SK-N-SH (cell line): ENCODE data around the gene IGF2BP3. TPM values are rescaled to one million over a fixed set of nuclear protein-coding genes. Genes with fewer than 3 reads are reported as not detected.

Source experiments
- CTCF ChIA-PET: fragments of 300-600, 350-600 bp; formaldehyde crosslinking; extraction: SDS; loops from one replicate; lab custom pipeline; 2021; lab: Yijun Ruan, JAX
- POLR2A ChIA-PET: fragments of 350-600 bp; sonication (Branson Sonifier 250); formaldehyde crosslinking; extraction: SDS; loops from one replicate; lab custom pipeline; 2020; ENCODE audit warnings: antibody characterized with exemption, inconsistent platforms; lab: Yijun Ruan, JAX
- DNase-seq: peaks from one replicate; pipeline ENCODE4 v3.0.0; 2012
- H2AFZ ChIP-seq: fragments of 200-600 bp; sonication (generic); 2 replicates; pipeline ENCODE4 v1.8.1; 2016; ENCODE audit warnings: antibody characterized with exemption, mild to moderate bottlenecking, low read depth
- H3F3A ChIP-seq: fragments of 200-600 bp; sonication (generic); replicated peaks from 2 replicates; pipeline ENCODE3; 2016; ENCODE audit warnings: antibody characterized with exemption, mild to moderate bottlenecking; ENCODE audit not compliant: insufficient read depth
- H3K27ac ChIP-seq, 2 experiments: fragments of 200-500 bp in 1 of 2; fragments of 200-600 bp in 1 of 2; sonication (Bioruptor generic) in 1 of 2; sonication (generic), shearing (Covaris generic) in 1 of 2; 2 replicates each; pipeline versions ENCODE4 v1.5.1 to v1.6.1; 2014 to 2016; ENCODE audit warnings: low read depth in 2 of 2, inconsistent platforms in 1 of 2, low read length in 1 of 2, mild to moderate bottlenecking in 1 of 2, mixed read lengths in 1 of 2
- H3K27me3 ChIP-seq: fragments of 200-600 bp; sonication (generic), shearing (Covaris generic); 2 replicates; pipeline ENCODE4 v1.6.1; 2016; ENCODE audit warnings: mixed run types; ENCODE audit not compliant: insufficient read depth
- H3K36me3 ChIP-seq, 2 experiments: fragments of 200-500 bp in 1 of 2; fragments of 200-600 bp in 1 of 2; sonication (Bioruptor generic) in 1 of 2; sonication (generic) in 1 of 2; replicated peaks in 1 of 2; 2 replicates each; pipeline versions ENCODE3 to v1.5.1; 2014 to 2016; ENCODE audit warnings: low read length in 1 of 2, mild to moderate bottlenecking in 1 of 2; ENCODE audit not compliant: insufficient read depth in 2 of 2, control insufficient read depth in 1 of 2
- H3K4me1 ChIP-seq, 2 experiments: fragments of 200-500 bp in 1 of 2; fragments of 200-600 bp in 1 of 2; sonication (Bioruptor generic) in 1 of 2; sonication (generic), shearing (Covaris generic) in 1 of 2; 2 replicates each; pipeline versions ENCODE4 v1.5.1 to v1.6.1; 2014 to 2016; ENCODE audit warnings: low read depth in 1 of 2, low read length in 1 of 2, mixed run types in 1 of 2; ENCODE audit not compliant: insufficient read depth in 2 of 2, control insufficient read depth in 1 of 2
- H3K4me2 ChIP-seq: fragments of 200-600 bp; sonication (generic), shearing (Covaris generic); 2 replicates; pipeline ENCODE4 v1.6.1; 2017; ENCODE audit warnings: mixed run types
- H3K4me3 ChIP-seq, 2 experiments: fragments of 200-500 bp in 1 of 2; fragments of 200-600 bp in 1 of 2; sonication (Bioruptor generic) in 1 of 2; sonication (generic), shearing (Covaris generic) in 1 of 2; 2 replicates each; pipeline versions ENCODE4 v1.5.1 to v1.8.1; 2014 to 2016; ENCODE audit warnings: low read depth in 2 of 2, inconsistent platforms in 1 of 2, low read length in 1 of 2, mild to moderate bottlenecking in 1 of 2, mixed read lengths in 1 of 2, moderate library complexity in 1 of 2
- H3K79me2 ChIP-seq: fragments of 200-600 bp; sonication (generic); 2 replicates; pipeline ENCODE4 v1.8.1; 2017; ENCODE audit warnings: mild to moderate bottlenecking; ENCODE audit not compliant: insufficient read depth
- H3K9ac ChIP-seq: fragments of 200-600 bp; sonication (generic); 2 replicates; pipeline ENCODE4 v1.6.1; 2017; ENCODE audit warnings: mixed run types
- H3K9me2 ChIP-seq: fragments of 200-600 bp; sonication (generic); 2 replicates; pipeline ENCODE4 v1.6.1; 2017; ENCODE audit warnings: mixed run types
- H3K9me3 ChIP-seq: fragments of 200-600 bp; sonication (generic); 2 replicates; pipeline ENCODE4 v1.6.1; 2017; ENCODE audit warnings: mixed run types, mild to moderate bottlenecking, moderate library complexity
- H4K20me1 ChIP-seq: fragments of 200-600 bp; sonication (generic); 2 replicates; pipeline ENCODE4 v1.6.1; 2017; ENCODE audit warnings: mild to moderate bottlenecking, mixed run types; ENCODE audit not compliant: insufficient read depth
- ELF1 ChIP-seq: IDR thresholded peaks from 2 replicates; pipeline ENCODE4 v1.4.0; 2012
- FOXJ3 ChIP-seq: sonication (generic); formaldehyde crosslinking; IDR thresholded peaks from 2 replicates; pipeline ENCODE4 v1.5.1; 2020; ENCODE audit warnings: mild to moderate bottlenecking, missing genetic modification reagents
- FOXM1 ChIP-seq: IDR thresholded peaks from 2 replicates; pipeline ENCODE4 v1.4.0; 2012; ENCODE audit warnings: low read depth, mild to moderate bottlenecking
- GABPA ChIP-seq: IDR thresholded peaks from 2 replicates; pipeline ENCODE4 v1.4.0; 2012; ENCODE audit warnings: low read depth, mild to moderate bottlenecking
- GATA2 ChIP-seq: sonication (generic); formaldehyde crosslinking; IDR thresholded peaks from 2 replicates; pipeline ENCODE4 v1.5.0; 2020; ENCODE audit warnings: mild to moderate bottlenecking, missing genetic modification reagents
- JUND ChIP-seq: IDR thresholded peaks from 2 replicates; pipeline ENCODE4 v1.4.0; 2012
- MEF2A ChIP-seq: IDR thresholded peaks from 2 replicates; pipeline ENCODE4 v1.4.0; 2012; ENCODE audit warnings: low read depth, borderline replicate concordance
- NRF1 ChIP-seq: IDR thresholded peaks from 2 replicates; pipeline ENCODE4 v1.6.1; 2012; ENCODE audit warnings: low read depth, mild to moderate bottlenecking, low read length
- POLR2AphosphoS5 ChIP-seq: IDR thresholded peaks from 2 replicates; pipeline ENCODE4 v1.6.1; 2012; ENCODE audit warnings: low read depth, low read length
- RAD21 ChIP-seq: IDR thresholded peaks from 2 replicates; pipeline ENCODE4 v1.6.1; 2012; ENCODE audit warnings: mild to moderate bottlenecking, low read length
- SIN3A ChIP-seq: IDR thresholded peaks from 2 replicates; pipeline ENCODE4 v1.6.1; 2012; ENCODE audit warnings: low read depth, mild to moderate bottlenecking, low read length, moderate library complexity, borderline replicate concordance
- TCF12 ChIP-seq: IDR thresholded peaks from 2 replicates; pipeline ENCODE4 v1.4.0; 2012
- TEAD4 ChIP-seq: IDR thresholded peaks from 2 replicates; pipeline ENCODE4 v1.4.0; 2012; ENCODE audit warnings: mild to moderate bottlenecking, borderline replicate concordance; ENCODE audit not compliant: insufficient read depth
- USF2 ChIP-seq: fragments of 150-350 bp; IDR thresholded peaks from 2 replicates; pipeline ENCODE4 v1.6.1; 2017; ENCODE audit warnings: antibody characterized with exemption, low read length, low read depth, borderline replicate concordance
- WGBS: methylation state at CpG from one replicate; pipeline ENCODE4 v1.1.6; 2017; ENCODE audit warnings: low lambda C conversion rate; 5-methylcytosine and 5-hydroxymethylcytosine counted together
- polyA plus RNA-seq, 3 experiments: library from polyadenylated mRNA; depleted of rRNA; stranded (reverse); fragments of >200 nt; gene quantifications; 2 replicates each; pipeline ENCODE4 v1.2.3, GENCODE V29; 2012
- TF ChIP-seq, protein P1 (sequence below): fragments of 150-350 bp; IDR thresholded peaks from 2 replicates; pipeline ENCODE4 v1.6.1; 2016; ENCODE audit warnings: mild to moderate bottlenecking, low read depth, low read length
- TF ChIP-seq, protein P2 (sequence below): fragments of 200-600 bp; sonication (generic); IDR thresholded peaks from 2 replicates; pipeline ENCODE4 v1.6.1; 2017; ENCODE audit warnings: antibody characterized with exemption, mild to moderate bottlenecking, moderate library complexity
- TF ChIP-seq, protein P3 (sequence below): IDR thresholded peaks from 2 replicates; pipeline ENCODE4 v1.4.0; 2012; ENCODE audit warnings: low read depth, borderline replicate concordance
- TF ChIP-seq, protein P4 (sequence below): IDR thresholded peaks from 2 replicates; pipeline ENCODE4 v1.6.1; 2012; ENCODE audit warnings: mild to moderate bottlenecking, low read depth, low read length, moderate library complexity
- TF ChIP-seq, protein P5 (sequence below): IDR thresholded peaks from 2 replicates; pipeline ENCODE4; 2012

The IGF2BP3 gene
- polyA plus RNA-seq, 1 of the 3 experiments (the other 2 are of a cell fraction), result 34.4 TPM

DNA sequence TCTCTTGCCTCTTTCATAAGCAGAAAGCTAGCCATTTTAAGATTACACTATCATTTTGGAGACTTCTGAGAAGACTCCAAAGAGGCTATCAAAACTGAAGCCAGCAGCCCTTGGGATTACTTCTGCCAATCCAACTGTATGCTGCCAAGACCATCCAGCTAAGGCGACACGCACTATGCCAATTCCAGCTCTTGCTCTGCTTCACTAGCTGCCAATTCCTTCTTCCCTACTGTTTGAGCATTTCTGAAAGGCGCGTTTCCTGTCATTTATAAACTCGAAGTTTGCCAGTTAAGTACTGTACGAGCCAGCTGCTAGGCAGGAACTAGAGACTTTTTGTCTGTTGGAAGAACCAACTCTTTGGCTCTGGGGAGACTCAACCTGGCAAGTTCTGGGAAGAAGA is 134.7 kb downstream of the IGF2BP3 start:
- peaks cover 37% of the 10 kb centered on the region for H3K79me2 ChIP-seq
- TF ChIP-seq, protein P1, sequence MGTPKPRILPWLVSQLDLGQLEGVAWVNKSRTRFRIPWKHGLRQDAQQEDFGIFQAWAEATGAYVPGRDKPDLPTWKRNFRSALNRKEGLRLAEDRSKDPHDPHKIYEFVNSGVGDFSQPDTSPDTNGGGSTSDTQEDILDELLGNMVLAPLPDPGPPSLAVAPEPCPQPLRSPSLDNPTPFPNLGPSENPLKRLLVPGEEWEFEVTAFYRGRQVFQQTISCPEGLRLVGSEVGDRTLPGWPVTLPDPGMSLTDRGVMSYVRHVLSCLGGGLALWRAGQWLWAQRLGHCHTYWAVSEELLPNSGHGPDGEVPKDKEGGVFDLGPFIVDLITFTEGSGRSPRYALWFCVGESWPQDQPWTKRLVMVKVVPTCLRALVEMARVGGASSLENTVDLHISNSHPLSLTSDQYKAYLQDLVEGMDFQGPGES, result no peak
- no peak for TF ChIP-seq TCF12
- no peak for TF ChIP-seq JUND
- no peak for TF ChIP-seq POLR2AphosphoS5
- TF ChIP-seq ELF1, result no peak
- TF ChIP-seq SIN3A, result no peak
- TF ChIP-seq, protein P2, sequence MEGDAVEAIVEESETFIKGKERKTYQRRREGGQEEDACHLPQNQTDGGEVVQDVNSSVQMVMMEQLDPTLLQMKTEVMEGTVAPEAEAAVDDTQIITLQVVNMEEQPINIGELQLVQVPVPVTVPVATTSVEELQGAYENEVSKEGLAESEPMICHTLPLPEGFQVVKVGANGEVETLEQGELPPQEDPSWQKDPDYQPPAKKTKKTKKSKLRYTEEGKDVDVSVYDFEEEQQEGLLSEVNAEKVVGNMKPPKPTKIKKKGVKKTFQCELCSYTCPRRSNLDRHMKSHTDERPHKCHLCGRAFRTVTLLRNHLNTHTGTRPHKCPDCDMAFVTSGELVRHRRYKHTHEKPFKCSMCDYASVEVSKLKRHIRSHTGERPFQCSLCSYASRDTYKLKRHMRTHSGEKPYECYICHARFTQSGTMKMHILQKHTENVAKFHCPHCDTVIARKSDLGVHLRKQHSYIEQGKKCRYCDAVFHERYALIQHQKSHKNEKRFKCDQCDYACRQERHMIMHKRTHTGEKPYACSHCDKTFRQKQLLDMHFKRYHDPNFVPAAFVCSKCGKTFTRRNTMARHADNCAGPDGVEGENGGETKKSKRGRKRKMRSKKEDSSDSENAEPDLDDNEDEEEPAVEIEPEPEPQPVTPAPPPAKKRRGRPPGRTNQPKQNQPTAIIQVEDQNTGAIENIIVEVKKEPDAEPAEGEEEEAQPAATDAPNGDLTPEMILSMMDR, result no peak
- no peak for TF ChIP-seq GABPA
- TF ChIP-seq, protein P3, sequence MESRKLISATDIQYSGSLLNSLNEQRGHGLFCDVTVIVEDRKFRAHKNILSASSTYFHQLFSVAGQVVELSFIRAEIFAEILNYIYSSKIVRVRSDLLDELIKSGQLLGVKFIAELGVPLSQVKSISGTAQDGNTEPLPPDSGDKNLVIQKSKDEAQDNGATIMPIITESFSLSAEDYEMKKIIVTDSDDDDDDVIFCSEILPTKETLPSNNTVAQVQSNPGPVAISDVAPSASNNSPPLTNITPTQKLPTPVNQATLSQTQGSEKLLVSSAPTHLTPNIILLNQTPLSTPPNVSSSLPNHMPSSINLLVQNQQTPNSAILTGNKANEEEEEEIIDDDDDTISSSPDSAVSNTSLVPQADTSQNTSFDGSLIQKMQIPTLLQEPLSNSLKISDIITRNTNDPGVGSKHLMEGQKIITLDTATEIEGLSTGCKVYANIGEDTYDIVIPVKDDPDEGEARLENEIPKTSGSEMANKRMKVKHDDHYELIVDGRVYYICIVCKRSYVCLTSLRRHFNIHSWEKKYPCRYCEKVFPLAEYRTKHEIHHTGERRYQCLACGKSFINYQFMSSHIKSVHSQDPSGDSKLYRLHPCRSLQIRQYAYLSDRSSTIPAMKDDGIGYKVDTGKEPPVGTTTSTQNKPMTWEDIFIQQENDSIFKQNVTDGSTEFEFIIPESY, result no peak
- TF ChIP-seq FOXM1, result no peak
- no peak for TF ChIP-seq RAD21
- TF ChIP-seq MEF2A, result no peak
- TF ChIP-seq, protein P4, sequence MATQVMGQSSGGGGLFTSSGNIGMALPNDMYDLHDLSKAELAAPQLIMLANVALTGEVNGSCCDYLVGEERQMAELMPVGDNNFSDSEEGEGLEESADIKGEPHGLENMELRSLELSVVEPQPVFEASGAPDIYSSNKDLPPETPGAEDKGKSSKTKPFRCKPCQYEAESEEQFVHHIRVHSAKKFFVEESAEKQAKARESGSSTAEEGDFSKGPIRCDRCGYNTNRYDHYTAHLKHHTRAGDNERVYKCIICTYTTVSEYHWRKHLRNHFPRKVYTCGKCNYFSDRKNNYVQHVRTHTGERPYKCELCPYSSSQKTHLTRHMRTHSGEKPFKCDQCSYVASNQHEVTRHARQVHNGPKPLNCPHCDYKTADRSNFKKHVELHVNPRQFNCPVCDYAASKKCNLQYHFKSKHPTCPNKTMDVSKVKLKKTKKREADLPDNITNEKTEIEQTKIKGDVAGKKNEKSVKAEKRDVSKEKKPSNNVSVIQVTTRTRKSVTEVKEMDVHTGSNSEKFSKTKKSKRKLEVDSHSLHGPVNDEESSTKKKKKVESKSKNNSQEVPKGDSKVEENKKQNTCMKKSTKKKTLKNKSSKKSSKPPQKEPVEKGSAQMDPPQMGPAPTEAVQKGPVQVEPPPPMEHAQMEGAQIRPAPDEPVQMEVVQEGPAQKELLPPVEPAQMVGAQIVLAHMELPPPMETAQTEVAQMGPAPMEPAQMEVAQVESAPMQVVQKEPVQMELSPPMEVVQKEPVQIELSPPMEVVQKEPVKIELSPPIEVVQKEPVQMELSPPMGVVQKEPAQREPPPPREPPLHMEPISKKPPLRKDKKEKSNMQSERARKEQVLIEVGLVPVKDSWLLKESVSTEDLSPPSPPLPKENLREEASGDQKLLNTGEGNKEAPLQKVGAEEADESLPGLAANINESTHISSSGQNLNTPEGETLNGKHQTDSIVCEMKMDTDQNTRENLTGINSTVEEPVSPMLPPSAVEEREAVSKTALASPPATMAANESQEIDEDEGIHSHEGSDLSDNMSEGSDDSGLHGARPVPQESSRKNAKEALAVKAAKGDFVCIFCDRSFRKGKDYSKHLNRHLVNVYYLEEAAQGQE, result no peak
- no peak for TF ChIP-seq NRF1
- no peak for TF ChIP-seq USF2
- TF ChIP-seq, protein P5, sequence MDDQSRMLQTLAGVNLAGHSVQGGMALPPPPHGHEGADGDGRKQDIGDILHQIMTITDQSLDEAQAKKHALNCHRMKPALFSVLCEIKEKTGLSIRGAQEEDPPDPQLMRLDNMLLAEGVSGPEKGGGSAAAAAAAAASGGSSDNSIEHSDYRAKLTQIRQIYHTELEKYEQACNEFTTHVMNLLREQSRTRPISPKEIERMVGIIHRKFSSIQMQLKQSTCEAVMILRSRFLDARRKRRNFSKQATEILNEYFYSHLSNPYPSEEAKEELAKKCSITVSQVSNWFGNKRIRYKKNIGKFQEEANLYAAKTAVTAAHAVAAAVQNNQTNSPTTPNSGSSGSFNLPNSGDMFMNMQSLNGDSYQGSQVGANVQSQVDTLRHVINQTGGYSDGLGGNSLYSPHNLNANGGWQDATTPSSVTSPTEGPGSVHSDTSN, result no peak
- no peak for TF ChIP-seq TEAD4
- no peak for TF ChIP-seq GATA2
- TF ChIP-seq FOXJ3 (CRISPR knock-in tag), result no peak
- peaks cover 64% of the 10 kb centered on the region for H3F3A ChIP-seq
- ChIA-PET POLR2A (no interaction called here), CTCF (interaction anchor here (0.6 to 1.5 kb wide), 5 partner anchors 11 to 150 kb away, joined by 3 to 4 read pairs (median 3); no protein-coding TSS in a partner anchor)
- H3K36me3 ChIP-seq, result peaks cover 51 to 67% of the 10 kb centered on the region in 2 experiments
- peak overlapping the region in 1 of 2 experiments; percentile 99; a peak in 2 of 4 replicates for H3K27ac ChIP-seq
- no peaks in the 10 kb centered on the region for H3K27me3 ChIP-seq
- peaks cover 10% of the 10 kb centered on the region; the same call in 1 of the 2 replicates for H3K9me3 ChIP-seq
- peak overlapping the region; percentile 65 for H3K4me2 ChIP-seq
- H3K4me3 ChIP-seq, result no peak overlapping the region
- WGBS, result 90% methylated on average over 6 of the region's 6 CpGs
- peaks cover 5% of the 10 kb centered on the region; the same call in 1 of the 2 replicates for H4K20me1 ChIP-seq
- H3K4me1 ChIP-seq, result peaks cover 8 to 33% of the 10 kb centered on the region in 2 experiments
- no peak overlapping the region for H3K9ac ChIP-seq
- DNase-seq, result no peak
- H2AFZ ChIP-seq, result no peak overlapping the region
- H3K9me2 ChIP-seq, result no peaks in the 10 kb centered on the region
